Measurements from ENCODE around the gene CNOT4.

CNOT4 gene

GRCh38 chr7:135430626-135431025 lies 79.3 kb downstream of the CNOT4 start (continued):
- TF ChIP-seq PATZ1 (CRISPR knock-in tag; IDR thresholded peaks at IDR 0.05; ENCODE audit: borderline replicate concordance) (no peak), PPARA (CRISPR knock-in tag; IDR thresholded peaks at IDR 0.05; ENCODE audit: borderline replicate concordance) (no peak), ZNF565 (CRISPR knock-in tag; conservative IDR thresholded peaks at IDR 0.05; ENCODE audit: low read depth) (no peak), ESRRG (CRISPR knock-in tag; IDR thresholded peaks at IDR 0.05) (no peak)

- ATAC-seq, result no peak
- TF ChIP-seq GLIS3 (CRISPR knock-in tag; IDR thresholded peaks at IDR 0.05), result no peak
- TF ChIP-seq POU6F1 (CRISPR knock-in tag; IDR thresholded peaks at IDR 0.05; ENCODE audit: borderline replicate concordance, low read depth), result no peak
- no peak for TF ChIP-seq TOX (CRISPR knock-in tag; IDR thresholded peaks at IDR 0.05; ENCODE audit: borderline replicate concordance)
- TF ChIP-seq ZNF8 (CRISPR knock-in tag; IDR thresholded peaks at IDR 0.05), result no peak
- no peak for TF ChIP-seq ZFP30 (CRISPR knock-in tag; IDR thresholded peaks at IDR 0.05)
- TF ChIP-seq RARB (CRISPR knock-in tag; IDR thresholded peaks at IDR 0.05), result no peak
- no peak for TF ChIP-seq CSRNP3 (CRISPR knock-in tag; IDR thresholded peaks at IDR 0.05)
- TF ChIP-seq ZNF70 (CRISPR knock-in tag; IDR thresholded peaks at IDR 0.05), result no peak
- TF ChIP-seq CREB5 (CRISPR knock-in tag; IDR thresholded peaks at IDR 0.05; ENCODE audit: low read depth), result no peak
These were observed 81.0 kb downstream of the CNOT4 start for GRCh38 chr7:135428879-135429278.

- TF ChIP-seq ZC3H10 (CRISPR knock-in tag; IDR thresholded peaks at IDR 0.05) (no peak), ESRRG (CRISPR knock-in tag; IDR thresholded peaks at IDR 0.05) (no peak), CSRNP3 (CRISPR knock-in tag; IDR thresholded peaks at IDR 0.05) (no peak), ARNTL (CRISPR knock-in tag; IDR thresholded peaks at IDR 0.05; ENCODE audit: borderline replicate concordance, low read depth) (no peak), PATZ1 (CRISPR knock-in tag; IDR thresholded peaks at IDR 0.05; ENCODE audit: borderline replicate concordance) (no peak), TCF4 (CRISPR knock-in tag; IDR thresholded peaks at IDR 0.05; ENCODE audit: borderline replicate concordance) (no peak), CREB5 (CRISPR knock-in tag; IDR thresholded peaks at IDR 0.05; ENCODE audit: low read depth) (no peak), PPARA (CRISPR knock-in tag; IDR thresholded peaks at IDR 0.05; ENCODE audit: borderline replicate concordance) (no peak), TSHZ2 (CRISPR knock-in tag; IDR thresholded peaks at IDR 0.05) (no peak), CSDC2 (CRISPR knock-in tag; IDR thresholded peaks at IDR 0.05) (no peak), ZFP30 (CRISPR knock-in tag; IDR thresholded peaks at IDR 0.05) (no peak), ISL1 (CRISPR knock-in tag; IDR thresholded peaks at IDR 0.05) (no peak)
- ATAC-seq, result no peak
These were observed 81.9 kb downstream of the CNOT4 start for GRCh38 chr7:135428011-135428410.
